ENCODE results near the gene PCF11.
"Not testable (repeated sequence)": the region's sequence is repeated elsewhere in the genome, so short reads cannot be mapped to it uniquely, and the experiment has no call there.

The PCF11 gene

DNA sequence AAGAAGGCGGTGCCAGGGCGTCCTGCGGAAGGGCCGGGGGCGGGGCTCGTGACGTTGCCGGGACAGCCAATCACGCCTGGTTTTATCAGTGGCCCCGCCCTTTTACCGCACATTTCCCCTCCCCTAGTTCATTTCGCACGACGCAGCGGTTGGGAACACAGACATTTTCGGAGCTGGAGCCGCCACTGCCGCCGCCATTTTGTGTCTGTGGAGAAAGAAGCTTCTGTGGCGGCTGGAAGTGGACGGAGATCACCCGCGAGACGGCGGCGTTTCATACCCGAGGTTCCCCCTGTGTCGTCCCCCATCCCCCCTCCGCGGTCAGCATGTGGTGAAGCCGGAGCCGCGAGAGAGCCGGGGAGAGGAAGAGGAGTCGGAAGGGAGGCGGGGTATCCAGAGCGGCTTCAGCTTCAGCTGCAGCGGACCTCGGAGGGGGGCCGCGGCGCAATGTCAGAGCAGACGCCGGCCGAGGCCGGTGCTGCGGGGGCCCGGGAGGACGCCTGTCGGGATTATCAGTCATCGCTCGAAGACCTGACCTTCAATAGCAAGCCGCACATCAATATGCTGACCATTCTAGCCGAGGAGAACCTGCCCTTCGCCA, at the start of gene PCF11:
PCF11 (plus strand) TSS at position 136 of the 598 bp plus-strand sequence; CDS start at position 445, 309 bp downstream.
- DNase-seq: no peak

GRCh38 chr11:83112886-83113285, 44.0 kb upstream of the PCF11 start:
- DNase-seq: no peak

- no peak for DNase-seq
Observed at GRCh38 chr11:83115026-83115425, 41.9 kb upstream of the PCF11 start.

DNA sequence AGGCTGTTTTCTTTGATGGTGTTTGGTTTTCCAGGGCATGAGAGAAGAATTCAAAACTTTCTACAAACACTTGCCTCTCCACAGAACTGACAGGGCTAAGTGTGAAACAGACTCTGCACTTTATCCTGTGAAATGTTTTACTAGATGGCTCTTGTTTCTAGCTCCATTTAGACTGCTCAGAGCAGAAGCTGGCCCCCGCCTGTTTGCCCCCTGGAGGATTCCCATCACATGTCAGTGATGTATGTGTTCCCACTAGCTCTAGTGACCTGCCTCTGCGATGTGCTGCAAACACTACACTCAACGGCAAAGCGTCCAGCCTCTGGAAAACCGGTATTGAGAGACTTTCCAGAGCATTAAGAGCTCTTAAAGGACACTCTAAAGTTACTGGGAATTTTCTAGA, 41.4 kb upstream of the PCF11 start:
- no peak for DNase-seq

DNA sequence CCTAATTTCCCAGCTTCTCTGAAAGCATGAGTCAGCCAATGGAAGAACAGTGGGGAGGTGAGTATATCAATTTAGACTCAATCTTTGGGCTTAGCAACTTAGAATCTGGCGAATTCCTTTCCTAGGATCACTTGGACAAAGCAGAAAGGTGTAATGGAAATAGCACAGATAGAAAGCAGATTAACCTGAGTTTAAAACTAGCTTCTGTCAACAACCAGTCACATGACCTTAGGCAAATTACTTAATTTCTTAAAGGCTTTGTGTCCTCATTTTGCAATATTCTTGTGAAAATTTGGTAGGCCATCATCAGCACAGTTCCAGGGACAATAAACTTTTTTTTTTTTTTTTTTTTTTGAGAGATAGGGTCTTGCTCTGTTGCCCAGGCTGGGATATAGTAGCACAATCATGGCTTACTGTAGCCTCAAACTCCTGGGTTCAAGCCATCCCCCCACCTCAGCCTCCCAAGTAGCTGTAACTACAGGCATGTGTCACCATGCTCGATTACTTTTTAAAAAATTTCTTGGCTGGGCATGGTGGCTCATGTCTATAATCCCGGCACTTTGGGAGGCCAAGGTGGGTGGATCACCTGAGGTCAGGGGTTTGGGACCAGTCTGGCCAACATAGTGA, 40.8 kb upstream of the PCF11 start:
- DNase-seq: no peak

GRCh38 chr11:83118814-83119213, 38.1 kb upstream of the PCF11 start:
- no peak for DNase-seq

DNA sequence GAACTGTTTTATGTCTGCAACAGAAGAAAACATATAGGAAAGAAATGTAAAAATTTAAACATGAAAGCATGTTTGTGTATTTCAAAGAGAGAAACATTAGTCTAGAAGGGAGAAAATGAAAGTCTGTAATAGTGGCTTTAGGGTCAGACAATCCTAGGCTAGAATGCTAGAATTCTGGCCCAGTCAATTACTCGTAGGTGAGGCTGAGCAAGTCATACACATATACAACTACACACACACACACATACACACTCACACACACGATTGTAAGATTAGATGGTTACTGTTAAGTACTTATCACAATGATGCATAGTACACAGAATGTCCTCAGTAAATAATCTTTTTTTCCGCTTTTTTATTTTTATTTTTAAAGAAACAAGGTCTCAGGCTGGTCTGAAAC, 37.7 kb upstream of the PCF11 start:
- no peak for DNase-seq

GRCh38 chr11:83120327-83120726, 36.6 kb upstream of the PCF11 start:
- DNase-seq: no peak

- no peak for DNase-seq
Observed at GRCh38 chr11:83122050-83122449, 34.9 kb upstream of the PCF11 start.

- no peak for DNase-seq
Observed at GRCh38 chr11:83122766-83123165, 34.2 kb upstream of the PCF11 start.

GRCh38 chr11:83124636-83125424, 32.1 kb upstream of the PCF11 start:
- DNase-seq: no peak

DNA sequence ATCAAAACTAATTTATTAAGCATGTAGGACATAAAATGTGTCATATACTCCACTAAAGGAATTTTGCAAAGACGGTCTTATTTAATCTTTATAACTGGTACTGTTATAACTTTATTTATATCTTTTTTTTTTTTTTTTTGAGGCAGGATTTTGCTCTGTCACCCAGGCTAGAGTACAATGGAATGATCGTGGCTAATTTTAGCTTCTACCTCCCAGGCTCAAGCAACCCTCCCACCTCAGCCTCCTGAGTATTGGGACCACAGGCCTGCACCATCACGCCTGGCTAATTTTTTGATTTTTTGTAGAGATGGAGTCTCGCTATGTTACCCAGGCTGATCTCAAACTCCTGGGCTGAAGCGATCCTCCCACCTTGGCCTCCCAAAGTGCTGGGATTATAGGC, 31.4 kb upstream of the PCF11 start:
- no peak for DNase-seq

GRCh38 chr11:83127310-83127637, 29.7 kb upstream of the PCF11 start:
- DNase-seq: no peak

DNA sequence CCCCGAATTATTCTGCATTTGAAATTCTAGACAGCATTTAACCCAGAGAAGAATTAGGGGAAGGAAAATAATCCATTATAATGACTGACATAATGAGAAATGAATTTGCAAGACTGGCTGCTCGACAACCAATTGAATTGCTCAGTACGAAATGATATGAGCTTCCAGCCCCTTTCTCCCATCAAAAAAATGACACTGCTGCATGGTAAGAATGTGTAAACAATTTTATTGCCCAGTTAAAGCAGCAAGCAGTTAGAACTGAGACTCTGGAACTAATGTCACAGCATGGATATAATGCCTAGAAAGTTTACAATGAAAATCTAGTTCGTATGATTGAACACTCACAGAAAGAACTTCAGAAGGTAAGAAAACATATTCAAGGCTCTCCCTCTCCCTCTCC, 24.7 kb upstream of the PCF11 start:
- DNase-seq: no peak

GRCh38 chr11:83133266-83133665, 23.7 kb upstream of the PCF11 start:
- not testable (repeated sequence) for DNase-seq

DNA sequence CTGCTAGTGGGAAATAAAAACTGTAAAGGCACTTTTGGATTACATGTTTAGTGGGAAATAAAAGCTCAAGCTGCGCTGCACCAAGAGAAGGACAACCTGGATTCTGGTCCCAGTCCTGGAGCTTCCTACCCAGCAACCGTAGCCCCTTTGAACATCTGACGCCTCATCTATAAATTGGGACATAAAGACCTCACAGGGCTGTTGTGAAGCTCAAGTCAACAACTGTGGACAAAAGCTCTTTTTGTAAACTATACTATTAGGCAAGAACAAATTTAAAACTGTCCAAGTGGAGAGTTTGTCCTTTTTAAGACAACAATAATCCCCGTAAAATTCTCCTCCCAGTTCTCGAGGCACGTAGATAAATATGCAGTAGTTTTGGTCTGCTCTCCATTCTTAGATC, 17.6 kb upstream of the PCF11 start:
- no peak for DNase-seq

DNA sequence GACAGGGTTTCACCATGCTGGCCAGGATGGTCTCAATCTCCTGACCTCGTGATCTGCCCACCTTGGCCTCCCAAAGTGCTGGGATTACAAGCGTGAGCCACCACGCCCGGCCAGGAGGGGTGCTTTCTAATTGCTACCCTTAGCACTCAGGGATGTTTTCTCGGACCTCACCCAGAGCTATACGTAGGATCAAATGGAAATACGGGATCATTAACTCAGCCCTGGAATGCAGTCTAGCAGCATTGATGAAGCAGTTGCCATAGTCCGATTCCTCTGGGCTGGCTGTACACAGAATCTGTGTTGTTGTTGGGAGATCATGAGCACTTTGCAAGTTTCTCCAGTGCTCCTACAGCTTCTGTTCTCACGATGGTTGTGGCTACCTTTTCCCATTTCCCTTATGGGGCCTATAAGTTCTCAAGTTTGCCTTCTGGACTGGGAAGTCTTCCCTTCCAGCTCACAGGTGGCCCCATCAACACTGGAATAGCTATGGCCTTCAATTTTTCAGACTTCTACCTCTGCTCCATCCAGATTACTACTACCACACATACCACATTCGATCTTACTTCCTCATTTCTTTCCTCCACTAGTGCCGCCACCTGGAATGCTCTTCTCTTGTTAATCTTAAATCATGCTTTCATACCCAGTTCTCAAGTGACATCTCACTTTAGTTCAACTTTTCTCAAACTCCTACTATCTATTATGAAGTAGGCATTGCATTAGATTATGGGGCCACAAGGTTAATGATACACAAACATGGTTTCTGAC, 16.1 kb upstream of the PCF11 start:
- DNase-seq: no peak

GRCh38 chr11:83147895-83148294, 9.0 kb upstream of the PCF11 start:
- DNase-seq: no peak

- no peak for DNase-seq
Observed at GRCh38 chr11:83150450-83150849, 6.5 kb upstream of the PCF11 start.

- no peak for DNase-seq
Observed at GRCh38 chr11:83151274-83151977, 5.5 kb upstream of the PCF11 start.

- no peak for DNase-seq
Observed at GRCh38 chr11:83152264-83152663, 4.7 kb upstream of the PCF11 start.

GRCh38 chr11:83153764-83154163, 3.2 kb upstream of the PCF11 start:
- DNase-seq: no peak
